ENCODE data around the gene UGT1A9.

GRCh38 chr2:233672886-233673285 lies 1.2 kb downstream of the UGT1A9 start:
- no peak for TF ChIP-seq MAX (IDR thresholded peaks at IDR 0.05; ENCODE audit: low read depth, low read length)
- TF ChIP-seq CTCF (IDR thresholded peaks at IDR 0.05; ENCODE audit: low read depth, low read length): no peak
- TF ChIP-seq POLR2A (IDR thresholded peaks at IDR 0.05; ENCODE audit: extremely low read depth, insufficient read length): no peak
- no peak for TF ChIP-seq MYC (IDR thresholded peaks at IDR 0.05; ENCODE audit: low read depth, low read length)
